ENCODE results near the gene C3orf22. TPM values are rescaled to one million over a fixed set of nuclear protein-coding genes. Genes with fewer than 3 reads are reported as not detected.

C3orf22 gene
- total and polyA plus RNA-seq, 5 donors from 2014 or later: not detected

DNA sequence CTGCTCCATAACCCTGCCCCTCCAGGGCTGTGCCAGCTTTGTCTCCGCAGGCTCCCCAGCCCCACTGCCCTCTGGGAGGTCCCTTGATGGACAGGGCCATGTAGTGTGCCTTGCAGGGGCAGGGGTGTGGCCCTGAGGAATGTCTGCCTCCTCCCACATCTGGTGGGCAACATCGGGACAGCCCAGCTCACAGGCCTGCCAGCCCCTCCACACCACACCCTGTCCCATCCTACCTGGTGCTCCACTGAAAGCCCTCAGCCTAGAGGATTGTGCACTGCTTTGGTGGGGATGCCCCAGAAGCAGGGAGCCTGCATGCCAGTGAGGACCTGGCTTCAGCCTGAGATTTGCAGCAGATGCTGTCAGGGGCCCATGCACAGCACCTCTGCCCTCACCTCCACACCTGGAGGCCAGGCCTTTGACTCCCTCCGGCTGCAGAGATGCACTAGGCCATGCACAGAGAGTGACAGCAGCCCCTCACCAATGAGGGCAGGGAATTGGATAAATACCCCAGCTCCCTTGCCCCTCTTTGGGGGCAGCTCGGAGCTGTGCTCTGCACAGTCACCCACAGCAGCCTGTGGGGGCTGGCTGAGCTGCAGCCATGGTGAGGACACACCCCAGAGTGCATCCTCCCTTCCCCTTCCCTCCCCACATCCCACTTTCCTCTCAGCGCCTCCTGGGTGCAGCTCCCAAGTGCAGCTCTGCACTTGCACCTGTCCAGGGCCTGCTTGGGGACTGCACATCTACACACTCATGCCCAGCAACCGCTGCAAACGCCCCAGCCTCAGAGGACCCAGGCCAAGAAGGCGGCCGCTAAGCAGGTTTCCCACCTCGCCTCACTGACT is 2.7 kb downstream of the C3orf22 start:
- Mint-ChIP-seq H3K4me3 (no peak overlapping the region), H3K27me3 (peaks cover 4% of the 10 kb centered on the region), H3K36me3 (no peaks in the 10 kb centered on the region), H3K9me3 (no peaks in the 10 kb centered on the region), H3K4me1 (no peaks in the 10 kb centered on the region), H3K27ac (peak overlapping the region in 1 of 3 donors; percentile 25)
- ATAC-seq (ENCODE audit: low read depth in 2 of 2) (no peak), DNase-seq (no peak)
- H3K4me1 ChIP-seq (ENCODE audit: control insufficient read depth, insufficient read depth, low read length, poor library complexity, severe bottlenecking): no peaks in the 10 kb centered on the region
- no peaks in the 10 kb centered on the region for H3K9me3 ChIP-seq (ENCODE audit: control insufficient read depth in 2 of 2, low read length in 2 of 2)
- H3K4me3 ChIP-seq (ENCODE audit: low read depth, low read length): no peak overlapping the region
- H3K27me3 ChIP-seq (ENCODE audit: control insufficient read depth, insufficient read depth, low read length): no peaks in the 10 kb centered on the region
- H3K27ac ChIP-seq (ENCODE audit: insufficient read depth, low read length, poor library complexity, severe bottlenecking): no peak overlapping the region
- no peaks in the 10 kb centered on the region for H3K36me3 ChIP-seq (ENCODE audit: control insufficient read depth, insufficient read depth, low read length)

DNA sequence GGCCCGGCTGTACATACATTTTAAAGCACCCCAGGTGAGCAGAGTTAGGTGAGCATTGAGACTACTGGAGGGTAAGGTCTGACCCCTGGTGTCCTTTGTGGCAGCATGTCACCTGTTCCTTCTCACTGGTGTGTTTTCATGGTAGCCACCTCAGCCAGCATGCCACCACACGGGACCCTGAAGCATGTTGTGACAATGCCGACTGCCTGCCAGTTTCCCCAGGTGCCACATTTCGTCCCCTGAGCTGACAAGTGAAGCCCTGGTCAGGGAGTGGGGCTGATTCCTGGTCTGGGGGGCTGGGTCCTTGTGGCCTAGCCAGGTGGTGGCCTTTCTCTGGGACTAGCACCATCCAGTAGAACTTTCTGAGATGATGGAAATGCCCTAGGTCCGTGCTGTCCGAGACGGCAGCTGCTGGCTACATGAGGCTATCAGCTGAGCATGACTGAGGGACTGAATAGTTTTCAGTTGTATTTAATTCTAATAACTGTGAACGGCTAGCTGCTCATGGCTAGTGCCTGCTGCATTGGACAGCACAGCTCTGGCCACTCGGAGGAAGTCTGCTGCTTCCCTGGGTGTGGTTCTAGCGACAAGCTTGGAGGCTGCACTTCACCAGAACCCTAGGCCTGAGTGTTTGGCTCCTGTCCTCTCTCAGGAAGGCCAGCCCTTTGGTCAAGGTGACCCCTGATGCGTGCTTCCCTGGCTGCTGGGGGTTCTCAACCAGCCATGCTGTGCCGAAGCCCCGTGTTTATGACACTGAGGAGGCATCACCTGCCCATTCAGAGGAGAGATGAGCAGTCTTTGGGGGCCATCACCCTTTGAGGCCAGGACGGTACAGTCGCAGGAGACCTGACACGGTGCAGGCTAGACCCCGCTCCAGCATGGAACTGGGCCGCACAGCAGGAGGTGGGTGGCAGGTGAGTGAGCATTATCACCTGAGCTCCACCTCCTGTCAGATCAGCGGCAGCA is 3.9 kb downstream of the C3orf22 start:
- DNase-seq (no peak), ATAC-seq (ENCODE audit: low read depth in 2 of 2) (no peak)
- Mint-ChIP-seq H3K9me3 (no peaks in the 10 kb centered on the region), H3K27ac (no peak overlapping the region), H3K27me3 (peaks cover 4% of the 10 kb centered on the region), H3K4me3 (no peak overlapping the region), H3K36me3 (no peaks in the 10 kb centered on the region), H3K4me1 (no peaks in the 10 kb centered on the region)
- H3K9me3 ChIP-seq (ENCODE audit: control insufficient read depth in 2 of 2, low read length in 2 of 2): no peaks in the 10 kb centered on the region
- H3K4me1 ChIP-seq (ENCODE audit: control insufficient read depth, insufficient read depth, low read length, poor library complexity, severe bottlenecking): no peaks in the 10 kb centered on the region
- H3K4me3 ChIP-seq (ENCODE audit: low read depth, low read length): no peak overlapping the region
- no peaks in the 10 kb centered on the region for H3K36me3 ChIP-seq (ENCODE audit: control insufficient read depth, insufficient read depth, low read length)
- H3K27me3 ChIP-seq (ENCODE audit: control insufficient read depth, insufficient read depth, low read length): no peaks in the 10 kb centered on the region
- H3K27ac ChIP-seq (ENCODE audit: insufficient read depth, low read length, poor library complexity, severe bottlenecking): no peak overlapping the region

DNA sequence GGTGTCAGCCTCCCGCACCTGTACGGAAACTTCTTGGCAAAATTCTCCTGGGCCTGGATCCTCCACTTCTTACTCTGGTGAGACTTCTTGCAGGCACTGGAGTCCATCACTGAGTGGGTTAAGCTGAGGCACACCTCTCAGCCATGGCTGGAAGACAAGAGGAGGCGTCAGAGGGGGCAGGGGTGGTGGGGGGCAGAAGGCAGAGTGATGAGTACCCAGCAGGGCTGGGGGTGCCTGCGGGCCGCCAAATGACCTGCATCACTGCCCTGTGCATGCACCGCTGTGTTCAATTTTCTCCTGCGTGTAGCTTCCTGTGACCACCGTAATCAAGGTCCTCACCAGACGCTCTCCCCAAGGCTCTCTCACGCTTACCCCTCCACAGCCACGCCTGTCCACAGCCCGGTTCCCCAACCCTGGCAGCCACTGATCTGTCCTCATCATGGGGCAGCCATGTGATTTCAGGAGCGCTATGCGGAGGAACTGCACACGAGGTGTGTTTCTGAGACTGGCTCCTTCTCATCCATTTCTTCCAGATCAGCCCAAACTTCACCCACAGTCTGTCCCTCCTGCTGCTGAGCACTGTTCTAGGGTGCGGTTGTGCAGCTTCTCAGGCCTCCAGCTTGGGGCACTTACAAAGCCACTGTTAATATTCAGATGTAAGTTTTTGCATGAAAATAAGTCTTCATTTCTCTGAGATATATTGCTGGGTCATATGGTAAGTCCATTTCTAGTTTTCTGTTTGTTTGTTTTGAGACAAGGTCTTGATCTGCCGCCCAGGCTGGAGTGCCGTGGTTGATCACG is 5.2 kb downstream of the C3orf22 start:
- H3K36me3 ChIP-seq (ENCODE audit: control insufficient read depth, insufficient read depth, low read length): no peaks in the 10 kb centered on the region
- no peaks in the 10 kb centered on the region for H3K9me3 Mint-ChIP-seq
- H3K27me3 Mint-ChIP-seq: peaks cover 4% of the 10 kb centered on the region
- H3K27ac Mint-ChIP-seq: no peak overlapping the region
- H3K4me1 ChIP-seq (ENCODE audit: control insufficient read depth, insufficient read depth, low read length, poor library complexity, severe bottlenecking): no peaks in the 10 kb centered on the region
- H3K4me3 ChIP-seq (ENCODE audit: low read depth, low read length): no peak overlapping the region
- ATAC-seq (ENCODE audit: low read depth in 2 of 2) (no peak), DNase-seq (no peak)
- no peaks in the 10 kb centered on the region for H3K9me3 ChIP-seq (ENCODE audit: control insufficient read depth in 2 of 2, low read length in 2 of 2)
- H3K36me3 Mint-ChIP-seq: no peaks in the 10 kb centered on the region
- H3K27me3 ChIP-seq (ENCODE audit: control insufficient read depth, insufficient read depth, low read length): no peaks in the 10 kb centered on the region
- no peaks in the 10 kb centered on the region for H3K4me1 Mint-ChIP-seq
- no peak overlapping the region for H3K27ac ChIP-seq (ENCODE audit: insufficient read depth, low read length, poor library complexity, severe bottlenecking)
- H3K4me3 Mint-ChIP-seq: no peak overlapping the region

DNA sequence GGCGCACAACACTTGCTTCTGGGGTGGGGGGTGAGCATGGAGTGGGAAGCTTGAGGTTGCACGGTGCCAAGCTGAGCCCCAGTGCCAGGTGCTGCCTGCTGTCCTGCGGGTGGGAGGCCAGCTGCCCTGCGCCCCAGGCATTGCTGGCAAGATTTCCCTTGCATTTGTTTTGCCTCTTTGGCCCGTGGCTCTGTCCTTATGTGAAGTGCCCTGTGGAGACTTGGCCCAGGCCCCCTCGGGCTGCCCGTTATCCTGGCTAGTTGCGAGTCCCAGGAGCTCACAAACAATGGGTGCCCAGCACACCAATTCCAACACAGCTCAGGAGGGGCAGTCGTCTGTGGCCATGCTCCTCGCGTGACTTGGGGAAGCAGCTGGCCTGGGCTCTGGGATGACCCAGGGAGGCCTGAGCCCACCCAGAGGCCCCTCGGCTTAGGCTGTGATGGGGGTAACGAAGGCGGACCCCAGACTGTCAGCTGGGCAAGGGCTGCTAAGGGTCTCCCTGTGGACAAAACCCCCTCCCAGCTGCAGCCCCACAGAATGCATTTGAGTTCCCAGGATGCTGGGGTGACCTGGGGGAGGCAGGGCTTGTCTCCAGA is 5.9 kb downstream of the C3orf22 start:
- DNase-seq: no peak
- Histone ChIP-seq H3K4me1 (ENCODE audit: control insufficient read depth, insufficient read depth, low read length, poor library complexity, severe bottlenecking) (no peaks in the 10 kb centered on the region), H3K9me3 (ENCODE audit: control insufficient read depth in 2 of 2, low read length in 2 of 2) (no peaks in the 10 kb centered on the region), H3K4me3 (ENCODE audit: low read depth, low read length) (no peak overlapping the region), H3K27ac (ENCODE audit: insufficient read depth, low read length, poor library complexity, severe bottlenecking) (no peak overlapping the region), H3K27me3 (ENCODE audit: control insufficient read depth, insufficient read depth, low read length) (no peaks in the 10 kb centered on the region), H3K36me3 (ENCODE audit: control insufficient read depth, insufficient read depth, low read length) (no peaks in the 10 kb centered on the region)
- Mint-ChIP-seq H3K4me3 (no peak overlapping the region), H3K4me1 (no peaks in the 10 kb centered on the region), H3K9me3 (no peaks in the 10 kb centered on the region), H3K36me3 (no peaks in the 10 kb centered on the region), H3K27me3 (peaks cover 4% of the 10 kb centered on the region), H3K27ac (no peak overlapping the region)
- ATAC-seq (ENCODE audit: low read depth in 2 of 2): no peak

DNA sequence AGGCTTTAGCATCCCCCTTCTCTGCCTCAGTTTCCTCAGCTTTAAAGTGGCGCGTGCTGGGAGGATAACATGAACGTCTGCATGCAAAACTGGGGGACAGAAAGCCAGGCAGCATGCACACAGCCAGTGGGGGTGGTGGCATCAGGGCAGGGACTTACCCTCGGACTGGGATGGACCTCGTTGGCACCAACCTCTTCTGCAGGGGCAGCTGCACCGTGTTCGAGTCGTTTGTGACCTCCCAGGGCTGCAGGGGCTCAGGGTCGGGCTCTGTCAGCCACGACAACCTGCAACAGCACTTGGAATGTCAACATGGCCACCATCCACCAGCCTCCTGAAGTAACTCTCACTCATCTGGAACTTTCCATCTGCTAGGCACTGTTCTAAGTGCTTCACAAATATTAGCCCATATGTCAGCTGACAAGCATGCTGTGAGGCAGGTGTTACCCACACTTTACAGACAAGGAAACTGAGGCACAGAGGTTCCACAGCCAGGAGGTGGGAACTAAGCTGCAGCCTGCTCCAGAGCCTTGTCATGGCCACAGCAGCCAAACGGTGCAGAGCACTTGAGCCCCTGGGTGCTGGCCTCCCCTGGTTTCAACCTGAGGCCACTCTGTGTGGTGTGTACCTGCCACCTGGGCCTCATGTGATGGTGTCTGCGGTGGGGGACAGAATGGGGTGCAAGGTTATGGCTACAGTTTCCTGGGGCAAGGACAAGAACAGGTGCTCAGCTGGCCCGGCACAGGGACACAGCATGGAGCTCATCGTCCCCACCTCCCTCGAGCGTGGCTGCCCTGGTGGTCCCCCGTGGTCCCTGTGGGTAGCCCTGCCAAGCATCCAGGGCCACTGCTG is 6.7 kb downstream of the C3orf22 start:
- Histone ChIP-seq H3K4me1 (ENCODE audit: control insufficient read depth, insufficient read depth, low read length, poor library complexity, severe bottlenecking) (no peaks in the 10 kb centered on the region), H3K27me3 (ENCODE audit: control insufficient read depth, insufficient read depth, low read length) (no peaks in the 10 kb centered on the region), H3K4me3 (ENCODE audit: low read depth, low read length) (no peak overlapping the region), H3K27ac (ENCODE audit: insufficient read depth, low read length, poor library complexity, severe bottlenecking) (no peak overlapping the region), H3K36me3 (ENCODE audit: control insufficient read depth, insufficient read depth, low read length) (no peaks in the 10 kb centered on the region), H3K9me3 (ENCODE audit: control insufficient read depth in 2 of 2, low read length in 2 of 2) (no peaks in the 10 kb centered on the region)
- Mint-ChIP-seq H3K27me3 (peaks cover 11% of the 10 kb centered on the region), H3K4me3 (no peak overlapping the region), H3K4me1 (no peaks in the 10 kb centered on the region), H3K9me3 (no peaks in the 10 kb centered on the region), H3K27ac (no peak overlapping the region), H3K36me3 (no peaks in the 10 kb centered on the region)
- ATAC-seq (ENCODE audit: low read depth in 2 of 2) (no peak), DNase-seq (no peak)

DNA sequence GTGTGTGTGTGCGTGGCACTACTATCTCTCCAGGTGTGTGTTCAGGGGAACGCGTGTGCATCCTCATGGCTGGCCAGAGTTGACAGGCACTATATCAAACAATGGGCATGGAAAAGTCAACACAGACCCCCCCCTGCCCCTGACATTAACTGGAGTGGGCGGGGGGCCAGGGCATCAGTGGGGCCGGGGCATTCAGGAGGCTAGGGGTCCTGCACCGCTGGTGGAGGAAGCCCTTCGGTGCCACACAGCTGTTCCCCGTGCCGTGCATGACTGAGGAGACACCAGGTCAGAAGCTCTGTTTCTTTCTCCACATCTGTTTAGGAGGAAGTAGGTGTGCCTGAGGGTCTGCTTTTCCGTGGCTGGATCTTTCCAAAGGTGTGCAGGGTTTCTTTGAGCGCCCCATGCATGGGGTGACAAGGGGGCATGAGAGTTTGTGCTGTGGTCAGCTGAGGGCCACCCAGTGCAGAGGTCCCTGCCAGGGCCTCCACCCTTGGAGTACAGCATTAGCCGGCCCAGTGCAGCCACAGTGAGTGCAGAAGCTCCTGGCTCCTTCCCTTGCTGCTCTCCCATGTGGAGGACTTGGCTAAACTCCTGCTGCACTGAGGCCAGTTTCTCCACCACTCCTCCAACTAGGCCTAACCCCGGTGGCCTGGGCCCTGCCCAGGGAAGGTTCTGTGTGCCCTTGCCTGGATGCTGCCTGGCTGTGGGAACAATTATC is 7.5 kb downstream of the C3orf22 start:
- H3K4me3 ChIP-seq (ENCODE audit: low read depth, low read length): no peak overlapping the region
- no peaks in the 10 kb centered on the region for H3K4me1 ChIP-seq (ENCODE audit: control insufficient read depth, insufficient read depth, low read length, poor library complexity, severe bottlenecking)
- ATAC-seq (ENCODE audit: low read depth in 2 of 2): no peak
- Mint-ChIP-seq H3K36me3 (no peaks in the 10 kb centered on the region), H3K4me1 (no peaks in the 10 kb centered on the region), H3K9me3 (no peaks in the 10 kb centered on the region), H3K4me3 (no peak overlapping the region), H3K27me3 (peaks cover 13% of the 10 kb centered on the region), H3K27ac (no peak overlapping the region)
- no peaks in the 10 kb centered on the region for H3K9me3 ChIP-seq (ENCODE audit: control insufficient read depth in 2 of 2, low read length in 2 of 2)
- no peak overlapping the region for H3K27ac ChIP-seq (ENCODE audit: insufficient read depth, low read length, poor library complexity, severe bottlenecking)
- H3K27me3 ChIP-seq (ENCODE audit: control insufficient read depth, insufficient read depth, low read length): no peaks in the 10 kb centered on the region
- no peak for DNase-seq
- H3K36me3 ChIP-seq (ENCODE audit: control insufficient read depth, insufficient read depth, low read length): no peaks in the 10 kb centered on the region

Data from CD4-positive, CD25-positive, alpha-beta regulatory T cell (primary cell).